Suprapubic skin (tissue), 4 donors: Measurements from ENCODE around the gene PARM1. TPM values are rescaled to one million over a fixed set of nuclear protein-coding genes. Genes with fewer than 3 reads are reported as not detected.

Experiments used
- DNase-seq, 2 donors: peaks; one replicate each; pipeline ENCODE4 v3.0.0-alpha.2; 2019; ENCODE audit warnings: low spot score in 2 of 2
- H3K27ac ChIP-seq: fragments of 200-600 bp; sonication (generic); one replicate; pipeline ENCODE4 v1.5.1; 2019
- H3K27me3 ChIP-seq: fragments of 200-600 bp; sonication (generic); one replicate; pipeline ENCODE4 v1.5.1; 2019
- H3K36me3 ChIP-seq: fragments of 200-600 bp; sonication (generic); one replicate; pipeline ENCODE4 v1.5.1; 2019
- H3K4me1 ChIP-seq: fragments of 200-600 bp; sonication (generic); one replicate; pipeline ENCODE4 v1.5.1; 2019
- H3K4me3 ChIP-seq: fragments of 200-600 bp; sonication (generic); one replicate; pipeline ENCODE4 v1.5.1; 2019; ENCODE audit warnings: mild to moderate bottlenecking
- H3K9me3 ChIP-seq: fragments of 200-600 bp; sonication (generic); one replicate; pipeline ENCODE4 v1.5.1; 2019
- CTCF ChIP-seq, 2 donors: fragments of 200-600 bp in 1 of 2; fragments of 450-650 bp in 1 of 2; sonication (generic) in 1 of 2; IDR thresholded peaks; one replicate each; pipeline ENCODE4 v1.5.1; 2016 to 2019; ENCODE audit warnings: antibody characterized with exemption in 2 of 2, mild to moderate bottlenecking in 1 of 2, moderate library complexity in 1 of 2
- EP300 ChIP-seq: sonication (generic); formaldehyde crosslinking; IDR thresholded peaks from one replicate; pipeline ENCODE4 v1.6.1; 2017; ENCODE audit warnings: antibody characterized with exemption
- POLR2A ChIP-seq, 2 donors: fragments of 450-650 bp; IDR thresholded peaks; one replicate each; pipeline ENCODE4 v1.6.1; 2017; ENCODE audit warnings: antibody characterized with exemption in 2 of 2, mild to moderate bottlenecking in 2 of 2, moderate library complexity in 2 of 2
- POLR2AphosphoS5 ChIP-seq, 3 donors: sonication (generic); formaldehyde crosslinking; IDR thresholded peaks; one replicate each; pipeline ENCODE4 v1.6.1; 2017; ENCODE audit warnings: antibody characterized with exemption in 3 of 3
- WGBS: methylation state at CpG from one replicate; pipeline ENCODE4 v1.1.5; 2018; 5-methylcytosine and 5-hydroxymethylcytosine counted together
- total RNA-seq, 4 donors: library from RNA; depleted of rRNA; stranded (reverse); fragments of >200 nt; gene quantifications; one replicate each; pipeline ENCODE4 v1.1.0, GENCODE V29; 2016

PARM1 gene
- total RNA-seq, 4 donors from 2014 or later = 13.2 to 27.4 (median 19.1) TPM

GRCh38 chr4:74893171-74893570 is 39.7 kb upstream of the PARM1 start:
- Histone ChIP-seq H3K27me3 (no peaks in the 10 kb centered on the region), H3K4me3 (no peak overlapping the region), H3K36me3 (no peaks in the 10 kb centered on the region), H3K27ac (no peak overlapping the region), H3K4me1 (no peaks in the 10 kb centered on the region), H3K9me3 (no peaks in the 10 kb centered on the region)
- 86% methylated on average over 4 of the region's 4 CpGs for WGBS
- DNase-seq = no peak
- TF ChIP-seq POLR2AphosphoS5 (IDR thresholded peaks at IDR 0.05) = no peak

- no peak overlapping the region for H3K4me3 ChIP-seq
- no peaks in the 10 kb centered on the region for H3K4me1 ChIP-seq
- H3K27me3 ChIP-seq = no peaks in the 10 kb centered on the region
- WGBS = 66% methylated on average over 3 of the region's 3 CpGs
- DNase-seq = no peak
- no peaks in the 10 kb centered on the region for H3K36me3 ChIP-seq
- H3K9me3 ChIP-seq = no peaks in the 10 kb centered on the region
- TF ChIP-seq CTCF (IDR thresholded peaks at IDR 0.05) (no peak), POLR2A (IDR thresholded peaks at IDR 0.05) (no peak), POLR2AphosphoS5 (IDR thresholded peaks at IDR 0.05) (no peak), EP300 (no peak)
- H3K27ac ChIP-seq = peak overlapping the region; percentile 13
These were observed 36.3 kb upstream of the PARM1 start for GRCh38 chr4:74896595-74896994.

GRCh38 chr4:74897386-74897785 is 35.5 kb upstream of the PARM1 start:
- Histone ChIP-seq H3K27ac (peak overlapping the region; percentile 6), H3K36me3 (no peaks in the 10 kb centered on the region), H3K9me3 (no peaks in the 10 kb centered on the region), H3K4me1 (no peaks in the 10 kb centered on the region), H3K4me3 (no peak overlapping the region), H3K27me3 (no peaks in the 10 kb centered on the region)
- no peak for DNase-seq
- TF ChIP-seq EP300 (no peak), POLR2AphosphoS5 (IDR thresholded peaks at IDR 0.05) (no peak), CTCF (IDR thresholded peaks at IDR 0.05) (no peak), POLR2A (IDR thresholded peaks at IDR 0.05) (no peak)
- 77% methylated on average over 2 of the region's 2 CpGs for WGBS

- WGBS = 76% methylated on average over 2 of the region's 2 CpGs
- no peak overlapping the region for H3K4me3 ChIP-seq
- TF ChIP-seq POLR2AphosphoS5 (IDR thresholded peaks at IDR 0.05) (no peak), EP300 (no peak), CTCF (IDR thresholded peaks at IDR 0.05) (no peak), POLR2A (IDR thresholded peaks at IDR 0.05) (no peak)
These were observed 32.1 kb upstream of the PARM1 start for GRCh38 chr4:74900862-74901261.

DNA sequence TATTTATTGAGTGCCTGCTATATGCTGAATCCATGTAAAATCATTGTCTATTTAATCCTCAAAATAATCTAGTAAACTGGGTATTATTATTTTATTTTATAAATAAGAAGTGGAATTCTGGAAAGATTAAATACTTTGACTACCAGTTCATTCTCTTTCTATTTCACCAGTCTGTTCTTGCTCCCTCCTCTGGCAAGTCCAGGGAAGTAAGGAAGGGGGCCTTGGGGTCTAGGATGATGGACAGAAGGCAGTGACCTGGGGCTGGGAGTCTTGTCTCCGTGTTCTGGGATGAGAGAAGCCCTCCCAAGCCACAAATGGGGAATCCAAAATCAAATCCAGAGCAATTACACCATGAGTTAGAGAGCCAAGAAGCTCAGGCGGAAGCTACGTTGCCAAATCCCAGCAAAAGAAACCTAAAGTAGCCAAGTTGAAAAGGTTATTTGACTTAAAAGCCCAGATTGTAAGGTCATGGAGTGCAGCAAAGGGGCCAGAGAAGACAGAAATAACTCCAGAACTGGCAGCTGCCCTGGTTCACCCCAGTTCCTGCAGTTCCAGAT is 28.3 kb upstream of the PARM1 start:
- no peaks in the 10 kb centered on the region for H3K27me3 ChIP-seq
- H3K9me3 ChIP-seq = no peaks in the 10 kb centered on the region
- H3K4me1 ChIP-seq = no peaks in the 10 kb centered on the region
- DNase-seq = no peak
- H3K27ac ChIP-seq = no peak overlapping the region
- no peak overlapping the region for H3K4me3 ChIP-seq
- TF ChIP-seq POLR2A (IDR thresholded peaks at IDR 0.05) (no peak), POLR2AphosphoS5 (IDR thresholded peaks at IDR 0.05) (no peak), CTCF (IDR thresholded peaks at IDR 0.05) (no peak), EP300 (no peak)
- H3K36me3 ChIP-seq = no peaks in the 10 kb centered on the region
- 60% methylated on average over 3 of the region's 3 CpGs for WGBS

More at GRCh38 chr4:74900862-74901261, 32.1 kb upstream of the PARM1 start:
- Histone ChIP-seq H3K4me1 (no peaks in the 10 kb centered on the region), H3K36me3 (no peaks in the 10 kb centered on the region), H3K27me3 (no peaks in the 10 kb centered on the region), H3K9me3 (no peaks in the 10 kb centered on the region), H3K27ac (no peak overlapping the region)
- no peak for DNase-seq

GRCh38 chr4:74906771-74907170 is 26.1 kb upstream of the PARM1 start:
- Histone ChIP-seq H3K9me3 (no peaks in the 10 kb centered on the region), H3K36me3 (no peaks in the 10 kb centered on the region), H3K27me3 (no peaks in the 10 kb centered on the region), H3K27ac (no peak overlapping the region), H3K4me1 (no peaks in the 10 kb centered on the region), H3K4me3 (no peak overlapping the region)
- TF ChIP-seq POLR2A (IDR thresholded peaks at IDR 0.05) = no peak
- TF ChIP-seq CTCF (IDR thresholded peaks at IDR 0.05) = no peak
- no peak for TF ChIP-seq POLR2AphosphoS5 (IDR thresholded peaks at IDR 0.05)
- TF ChIP-seq EP300 = no peak
- DNase-seq = no peak
- 62% methylated on average over 2 of the region's 2 CpGs for WGBS
